NK-92 (cell line): ENCODE measurements around the gene LIME1.

Source experiments
- DNase-seq: peaks from one replicate; lab custom pipeline; 2025; ENCODE audit not compliant: unreplicated experiment; lab: John Stamatoyannopoulos, UW

LIME1 gene, protein sequence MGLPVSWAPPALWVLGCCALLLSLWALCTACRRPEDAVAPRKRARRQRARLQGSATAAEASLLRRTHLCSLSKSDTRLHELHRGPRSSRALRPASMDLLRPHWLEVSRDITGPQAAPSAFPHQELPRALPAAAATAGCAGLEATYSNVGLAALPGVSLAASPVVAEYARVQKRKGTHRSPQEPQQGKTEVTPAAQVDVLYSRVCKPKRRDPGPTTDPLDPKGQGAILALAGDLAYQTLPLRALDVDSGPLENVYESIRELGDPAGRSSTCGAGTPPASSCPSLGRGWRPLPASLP

GRCh38 chr20:63735859-63736718 is at the start of gene LIME1:
Gene LIME1 (plus strand): TSS chr20:63736664. CDS start chr20:63737550, 886 bp downstream.
- no peak for DNase-seq

DNA sequence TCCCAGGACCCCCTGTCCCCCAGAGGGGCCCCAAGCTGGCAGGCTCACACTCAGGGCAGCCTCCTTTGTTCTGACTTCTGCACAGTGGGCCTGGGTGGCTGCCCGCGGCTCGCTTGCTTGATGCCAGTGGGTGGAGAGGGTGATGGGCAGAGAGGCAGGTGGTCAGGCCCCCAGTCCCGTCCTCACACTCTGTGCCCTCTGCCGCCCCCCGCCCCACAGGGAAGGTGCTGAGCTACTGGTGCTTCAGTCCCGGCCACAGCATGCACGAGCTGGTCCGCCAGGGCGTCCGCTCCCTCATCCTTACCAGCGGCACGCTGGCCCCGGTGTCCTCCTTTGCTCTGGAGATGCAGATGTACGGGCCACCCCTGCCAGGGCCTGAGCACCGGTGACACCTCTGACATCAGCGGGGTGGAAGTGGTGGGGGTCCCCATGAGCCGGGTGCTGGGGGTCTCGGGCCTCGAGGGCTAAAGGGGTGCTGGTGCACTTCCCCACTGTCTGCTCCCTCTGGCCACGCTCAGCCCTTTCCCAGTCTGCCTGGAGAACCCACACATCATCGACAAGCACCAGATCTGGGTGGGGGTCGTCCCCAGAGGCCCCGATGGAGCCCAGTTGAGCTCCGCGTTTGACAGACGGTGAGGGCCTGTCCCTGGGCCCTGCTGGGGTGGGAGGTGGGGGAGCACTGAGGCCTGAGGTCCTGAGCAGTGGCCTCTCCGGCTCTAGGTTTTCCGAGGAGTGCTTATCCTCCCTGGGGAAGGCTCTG is 48.9 kb upstream of the LIME1 start:
- no peak for DNase-seq

- DNase-seq, result no peak
Measured at GRCh38 chr20:63688228-63689045, 48.0 kb upstream of the LIME1 start.

DNA sequence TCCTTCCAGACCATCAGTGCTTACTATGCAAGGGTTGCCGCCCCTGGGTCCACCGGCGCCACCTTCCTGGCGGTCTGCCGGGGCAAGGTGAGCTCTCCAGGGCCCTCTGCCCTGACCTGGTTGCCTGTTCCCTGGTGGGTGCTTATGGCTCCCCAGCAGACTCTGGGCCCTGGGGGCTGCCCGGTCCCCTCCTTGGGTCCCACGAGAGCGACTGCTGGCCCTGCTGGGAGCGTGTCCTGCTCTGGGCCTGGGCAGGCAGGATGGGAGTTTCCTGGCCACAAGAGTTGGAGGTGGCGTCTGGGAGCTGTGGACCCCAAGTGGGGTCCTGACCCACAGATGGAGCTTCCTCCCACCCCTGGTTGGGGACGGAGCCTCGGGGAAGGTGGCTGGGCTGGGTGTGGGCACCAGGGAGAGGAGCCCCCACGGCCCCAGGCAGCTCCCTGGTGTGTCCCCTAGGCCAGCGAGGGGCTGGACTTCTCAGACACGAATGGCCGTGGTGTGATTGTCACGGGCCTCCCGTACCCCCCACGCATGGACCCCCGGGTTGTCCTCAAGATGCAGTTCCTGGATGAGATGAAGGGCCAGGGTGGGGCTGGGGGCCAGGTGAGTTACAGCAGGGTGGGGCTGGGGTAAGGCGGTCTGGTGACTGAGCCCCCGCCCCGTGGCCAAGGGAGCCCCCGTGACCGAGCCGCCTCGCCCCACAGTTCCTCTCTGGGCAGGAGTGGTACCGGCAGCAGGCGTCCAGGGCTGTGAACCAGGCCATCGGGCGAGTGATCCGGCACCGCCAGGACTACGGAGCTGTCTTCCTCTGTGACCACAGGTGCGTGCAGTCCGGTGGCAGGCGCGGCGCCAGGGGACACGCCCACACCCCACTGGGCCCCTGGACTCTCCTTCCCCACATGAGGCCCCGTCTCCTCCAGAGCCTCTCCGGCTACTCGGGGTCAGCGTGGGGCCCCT is 47.1 kb upstream of the LIME1 start:
- DNase-seq, result no peak

GRCh38 chr20:63690003-63690897 is 46.2 kb upstream of the LIME1 start:
- no peak for DNase-seq

- DNase-seq, result no peak
Measured at GRCh38 chr20:63690898-63691710, 45.4 kb upstream of the LIME1 start.

GRCh38 chr20:63691711-63692435 is 44.6 kb upstream of the LIME1 start:
- no peak for DNase-seq

DNA sequence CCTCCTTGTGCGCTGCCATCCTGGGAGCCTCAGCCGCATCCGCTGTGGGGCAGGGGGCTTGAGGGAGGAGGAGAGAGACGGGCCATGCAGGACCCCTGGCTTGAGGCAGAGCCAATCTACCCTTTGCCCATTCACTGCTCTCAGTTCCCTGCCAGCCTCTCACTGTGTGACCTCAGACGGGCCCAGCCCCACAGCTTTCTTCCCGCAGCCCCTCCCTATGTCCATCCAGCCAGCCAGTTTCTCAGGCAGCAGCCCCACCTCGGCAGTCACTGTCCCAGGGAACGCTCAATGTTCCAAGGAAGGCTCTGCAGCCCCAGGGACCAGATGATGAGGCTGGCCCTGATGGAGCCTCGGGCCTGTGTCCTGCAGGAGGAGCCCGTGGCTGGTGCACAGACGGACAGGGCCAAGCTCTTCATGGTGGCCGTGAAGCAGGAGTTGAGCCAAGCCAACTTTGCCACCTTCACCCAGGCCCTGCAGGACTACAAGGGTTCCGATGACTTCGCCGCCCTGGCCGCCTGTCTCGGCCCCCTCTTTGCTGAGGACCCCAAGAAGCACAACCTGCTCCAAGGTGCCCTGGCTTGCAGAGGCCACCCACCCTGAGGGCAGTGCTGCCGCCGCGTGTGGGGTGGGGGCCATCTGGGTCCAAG is 43.9 kb upstream of the LIME1 start:
- DNase-seq, result no peak

- no peak for DNase-seq
Measured at GRCh38 chr20:63693083-63693732, 43.3 kb upstream of the LIME1 start.

DNA sequence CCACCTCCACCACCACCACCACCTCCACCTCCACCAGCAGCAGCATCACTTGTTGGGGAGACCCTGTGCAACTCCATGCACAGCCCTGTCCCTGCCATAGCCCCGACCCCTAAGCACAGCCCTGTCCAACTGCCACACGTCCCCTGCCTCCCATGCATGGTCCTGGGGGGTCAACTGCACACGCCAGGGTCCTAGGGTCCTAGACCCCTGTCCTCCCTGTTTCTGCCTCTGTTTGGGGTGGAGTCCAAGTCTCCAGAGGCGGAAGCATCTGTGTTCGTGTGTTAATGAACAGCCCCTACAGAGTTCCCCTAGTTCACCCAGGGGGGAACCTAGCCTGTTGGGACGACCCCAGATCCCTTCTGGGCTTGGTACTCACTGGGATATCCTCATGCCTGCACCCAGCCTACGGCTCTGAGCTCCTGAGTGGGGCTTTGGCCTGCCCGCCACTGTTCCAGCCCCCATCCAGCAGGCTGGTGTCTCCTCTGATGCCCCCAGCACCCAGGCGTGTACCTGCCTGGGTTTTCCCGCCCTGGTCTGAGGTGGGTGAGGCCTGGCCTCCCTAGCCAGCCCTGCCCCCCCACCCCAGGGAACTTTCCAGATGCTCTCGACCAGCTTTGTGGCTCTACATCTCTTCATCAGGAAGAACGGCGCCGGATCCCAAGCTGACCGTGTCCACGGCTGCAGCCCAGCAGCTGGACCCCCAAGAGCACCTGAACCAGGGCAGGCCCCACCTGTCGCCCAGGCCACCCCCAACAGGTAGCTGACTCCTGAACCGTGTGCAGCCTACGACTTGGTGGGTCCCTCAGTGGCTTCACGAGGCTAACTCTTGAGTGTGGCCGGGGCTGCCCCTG is 42.5 kb upstream of the LIME1 start:
- DNase-seq, result no peak

- DNase-seq, result no peak
Measured at GRCh38 chr20:63694584-63695423, 41.7 kb upstream of the LIME1 start.

DNA sequence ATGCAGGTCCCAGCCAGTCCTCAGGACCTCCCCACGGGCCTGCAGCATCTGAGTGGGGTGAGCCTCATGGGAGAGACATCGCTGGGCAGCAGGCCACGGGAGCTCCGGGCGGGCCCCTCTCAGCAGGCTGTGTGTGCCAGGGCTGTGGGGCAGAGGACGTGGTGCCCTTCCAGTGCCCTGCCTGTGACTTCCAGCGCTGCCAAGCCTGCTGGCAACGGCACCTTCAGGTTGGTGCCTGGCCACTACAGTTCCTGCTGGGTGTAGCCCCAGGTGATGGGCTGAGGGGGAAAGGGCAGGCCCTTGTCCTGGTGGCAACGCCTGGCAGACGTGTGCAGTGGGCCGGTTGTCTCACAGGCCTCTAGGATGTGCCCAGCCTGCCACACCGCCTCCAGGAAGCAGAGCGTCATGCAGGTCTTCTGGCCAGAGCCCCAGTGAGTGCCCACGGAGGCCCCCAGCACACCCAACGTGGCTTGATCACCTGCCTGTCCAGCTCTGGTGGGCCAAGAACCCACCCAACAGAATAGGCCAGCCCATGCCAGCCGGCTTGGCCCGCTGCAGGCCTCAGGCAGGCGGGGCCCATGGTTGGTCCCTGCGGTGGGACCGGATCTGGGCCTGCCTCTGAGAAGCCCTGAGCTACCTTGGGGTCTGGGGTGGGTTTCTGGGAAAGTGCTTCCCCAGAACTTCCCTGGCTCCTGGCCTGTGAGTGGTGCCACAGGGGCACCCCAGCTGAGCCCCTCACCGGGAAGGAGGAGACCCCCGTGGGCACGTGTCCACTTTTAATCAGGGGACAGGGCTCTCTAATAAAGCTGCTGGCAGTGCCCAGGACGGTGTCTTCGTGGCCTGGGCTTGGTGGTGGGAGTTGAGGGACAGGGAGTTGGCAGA is 40.8 kb upstream of the LIME1 start:
- DNase-seq, result no peak

DNA sequence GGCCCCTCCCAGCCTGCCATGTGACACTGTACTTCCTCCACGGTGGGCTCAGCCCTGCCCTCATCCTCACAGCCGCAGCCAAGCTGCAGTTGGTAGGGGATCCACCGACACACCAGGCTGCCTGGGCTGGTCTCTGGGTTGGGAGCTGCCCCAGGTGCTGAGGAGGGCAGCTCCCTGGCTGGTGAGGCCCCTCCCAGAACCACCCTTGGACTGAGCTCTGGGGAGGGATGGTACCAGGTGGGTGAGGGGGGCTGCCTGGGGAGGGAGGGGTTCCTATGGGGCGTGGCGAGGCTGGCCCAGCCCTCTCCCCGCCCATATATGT is 40.2 kb upstream of the LIME1 start:
- DNase-seq, result no peak
